Heart left ventricle (tissue), 16 donors: ENCODE results near the gene BNC2. TPM values are rescaled to one million over a fixed set of nuclear protein-coding genes. Genes with fewer than 3 reads are reported as not detected.

Source experiments
- ATAC-seq, 4 donors: fragments of 200-7000 bp; cut with Tn5 transposase; one replicate each; pipeline ENCODE4 v1.9.1; 2020 to 2022; ENCODE audit warnings: moderate library complexity in 4 of 4, mild to moderate bottlenecking in 3 of 4, moderate number of reproducible peaks in 1 of 4
- DNase-seq, 5 donors: peaks; one replicate each; pipeline ENCODE4 v3.0.0-alpha.2; 2020
- H3K27ac ChIP-seq, 12 donors: fragments of 200-600 bp; sonication (generic) in 4 of 12; one replicate each; pipeline versions ENCODE4 v1.5.0 to v1.8.0; 2016 to 2022; ENCODE audit warnings: mild to moderate bottlenecking in 2 of 12
- H3K27me3 ChIP-seq, 9 donors: fragments of 200-600 bp; sonication (generic) in 2 of 9; one replicate each; pipeline versions ENCODE4 v1.5.1 to v1.8.0; 2016 to 2022; ENCODE audit warnings: mild to moderate bottlenecking in 3 of 9
- H3K36me3 ChIP-seq, 9 donors: fragments of 200-600 bp; sonication (generic) in 2 of 9; one replicate each; pipeline versions ENCODE4 v1.5.0 to v1.8.0; 2018 to 2022; ENCODE audit warnings: mild to moderate bottlenecking in 2 of 9
- H3K4me1 ChIP-seq, 12 donors: fragments of 200-600 bp; sonication (generic) in 4 of 12; one replicate each; pipeline versions ENCODE4 v1.5.0 to v1.8.0; 2016 to 2022; ENCODE audit warnings: mild to moderate bottlenecking in 3 of 12
- H3K4me3 ChIP-seq, 12 donors: fragments of 200-600 bp; sonication (generic) in 4 of 12; one replicate each; pipeline versions ENCODE4 v1.5.0 to v1.8.0; 2017 to 2022; ENCODE audit warnings: mild to moderate bottlenecking in 9 of 12, moderate library complexity in 4 of 12
- H3K9me3 ChIP-seq, 12 donors: fragments of 200-600 bp; sonication (generic) in 4 of 12; one replicate each; pipeline versions ENCODE4 v1.5.0 to v1.8.0; 2016 to 2022; ENCODE audit warnings: mild to moderate bottlenecking in 1 of 12
- CTCF ChIP-seq, 12 donors: fragments of 200-600 bp; sonication (generic) in 4 of 12; IDR thresholded peaks; one replicate each; pipeline versions ENCODE4 v1.5.0 to v1.8.0; 2018 to 2022; ENCODE audit warnings: antibody characterized with exemption in 12 of 12, mild to moderate bottlenecking in 5 of 12
- POLR2A ChIP-seq, 2 donors: fragments of 450-650 bp; IDR thresholded peaks; one replicate each; pipeline ENCODE4 v1.6.1; 2017; ENCODE audit warnings: antibody characterized with exemption in 2 of 2, mild to moderate bottlenecking in 2 of 2, moderate library complexity in 2 of 2
- WGBS, 4 donors: extraction: QIAGEN DNeasy Blood & Tissue Kit in 2 of 4; methylation state at CpG; one replicate each; pipeline versions ENCODE4 v1.1.5 to v1.1.7; 2013 to 2018; 5-methylcytosine and 5-hydroxymethylcytosine counted together
- intact Hi-C, 10 donors: fragments of 100-400 bp; cut with DNase I; formaldehyde crosslinking; loops; one replicate each; pipeline versions ENCODE4 v1.11.1 to v1.14.2; 2022
- polyA plus RNA-seq, 2 donors: library from polyadenylated mRNA; stranded (reverse); fragments of 200-250 nt; gene quantifications; one replicate each; pipeline ENCODE4 v1.2.3, GENCODE V29; 2013
- total RNA-seq, 9 donors: library from RNA; depleted of rRNA in 2 of 9; stranded (reverse); fragments of >200 nt in 2 of 9; fragmentation: NEBNext Ultra II Directional in 3 of 9; extraction: Animal tissue kit (Norgen Biotek cat#: 25700) in 3 of 9; gene quantifications; one replicate each; pipeline versions ENCODE4 v1.1.0 to v1.2.4, GENCODE V29; 2016 to 2023
- donor health status: ischemic (EF 13 %, LVEDD 7.1; RV severe dilation, severe dysfunction).
- donor health status: healthy with polysubstance abuse.
- donor health status: DM: no; HTN: yes; CAD: no.
- donor health status: DM: no; HTN: no; CAD: no.
- donor health status: ischemic (EF 25% LVEDD 6.9; RV normal size, moderate dysfunction).
- donor health status: ischemic (EF 25% LVEDD 5.7; RV mildly dilated, moderate dysfunction).
- donor health status: healthy.
- donor health status: DM: yes; HTN: yes; CAD: no.
- donor health status: ischemic (EF 35%, LVEDD 5.7; RV mildly dilated, moderate dysfunction).
- donor health status: nonischemic (EF 11% LVEDD 7.7; RV severe dilation, severe dysfunction).
- donor health status: DM: yes; HTN: yes; CAD: no.
- donor health status: PGD.
- donor health status: ischemic (EF 29% LVEDD 5.4; RV normal size, mild dysfunction).
- donor health status: nonischemic (EF 23%, LVEDD 6.1; RV moderate dilation, normal function).

BNC2 gene
- total and polyA plus RNA-seq, 11 donors = 0.38 to 27.1 (median 3.8) TPM

- no peak for ATAC-seq
- WGBS, 4 donors = 70 to 90% (median 82%) methylated on average over 7 of the region's 7 CpGs
- Histone ChIP-seq H3K4me1 (no peaks in the 10 kb centered on the region), H3K27me3 (peaks cover 0 to 3% (median 0%) of the 10 kb centered on the region in 9 donors), H3K36me3 (no peaks in the 10 kb centered on the region), H3K27ac (no peak overlapping the region), H3K4me3 (no peak overlapping the region), H3K9me3 (no peaks in the 10 kb centered on the region)
- no peak for TF ChIP-seq CTCF (IDR thresholded peaks at IDR 0.05)
- TF ChIP-seq POLR2A (IDR thresholded peaks at IDR 0.05) = no peak
- intact Hi-C loops = no loop called here
- no peak for DNase-seq
Observed at GRCh38 chr9:16682273-16682672, 188.2 kb downstream of the BNC2 start.

- Histone ChIP-seq H3K4me3 (no peak overlapping the region), H3K4me1 (no peaks in the 10 kb centered on the region), H3K27me3 (peaks cover 0 to 3% (median 0%) of the 10 kb centered on the region in 9 donors), H3K36me3 (no peaks in the 10 kb centered on the region), H3K9me3 (no peaks in the 10 kb centered on the region), H3K27ac (no peak overlapping the region)
- no peak for TF ChIP-seq POLR2A (IDR thresholded peaks at IDR 0.05)
- TF ChIP-seq CTCF (IDR thresholded peaks at IDR 0.05) = no peak
- ATAC-seq = no peak
- intact Hi-C loops = no loop called here
- 76 to 91% (median 86%) methylated on average over 7 of the region's 7 CpGs for WGBS, 4 donors
- DNase-seq = no peak
Observed at GRCh38 chr9:16681652-16681987, 188.8 kb downstream of the BNC2 start.

- TF ChIP-seq CTCF (IDR thresholded peaks at IDR 0.05) = no peak
- no peak for TF ChIP-seq POLR2A (IDR thresholded peaks at IDR 0.05)
- intact Hi-C loops = no loop called here
- Histone ChIP-seq H3K9me3 (no peaks in the 10 kb centered on the region), H3K4me3 (no peak overlapping the region), H3K4me1 (no peaks in the 10 kb centered on the region), H3K27me3 (peaks cover 0 to 3% (median 0%) of the 10 kb centered on the region in 9 donors), H3K27ac (peak overlapping the region in 3 of 12 donors; percentile 11 to 22 (median 13)), H3K36me3 (no peaks in the 10 kb centered on the region)
- ATAC-seq = peak in 1 of 4 donors; percentile 31
- WGBS, 4 donors = 67 to 80% (median 77%) methylated on average over 5 of the region's 5 CpGs
- no peak for DNase-seq
Observed at GRCh38 chr9:16680975-16681651, 189.4 kb downstream of the BNC2 start.

- Histone ChIP-seq H3K27me3 (peaks cover 0 to 3% (median 0%) of the 10 kb centered on the region in 9 donors), H3K9me3 (no peaks in the 10 kb centered on the region), H3K4me3 (no peak overlapping the region), H3K27ac (peak overlapping the region in 2 of 12 donors; percentile 5 to 13), H3K36me3 (no peaks in the 10 kb centered on the region), H3K4me1 (no peaks in the 10 kb centered on the region)
- WGBS, 4 donors = 67 to 74% (median 71%) methylated on average over 3 of the region's 3 CpGs
- no peak for DNase-seq
- no peak for ATAC-seq
- no peak for TF ChIP-seq CTCF (IDR thresholded peaks at IDR 0.05)
- TF ChIP-seq POLR2A (IDR thresholded peaks at IDR 0.05) = no peak
- intact Hi-C loops = no loop called here
Observed at GRCh38 chr9:16680541-16680940, 189.9 kb downstream of the BNC2 start.
